PC-3 (cell line): ENCODE results near the gene SFT2D1. TPM values are rescaled to one million over a fixed set of nuclear protein-coding genes. Genes with fewer than 3 reads are reported as not detected.
"Not testable (repeated sequence)": the region's sequence is repeated elsewhere in the genome, so short reads cannot be mapped to it uniquely, and the experiment has no call there.

Source experiments
- ATAC-seq: fragments of 200-7000 bp; cut with Tn5 transposase; 2 replicates; pipeline ENCODE4 v1.9.1; 2020; ENCODE audit warnings: mild to moderate bottlenecking, moderate library complexity
- BruUV-seq: library from RNA; stranded (reverse); fragments of 400-500 nt; replicated peaks from 2 replicates; lab custom pipeline; 2021; lab: Mats Ljungman, UMichigan
- CTCF ChIA-PET: fragments of 300-600 bp; sonication (Branson Sonifier 250); formaldehyde crosslinking; loops from one replicate; lab custom pipeline; 2022; ENCODE audit warnings: antibody characterized with exemption; lab: Charles Lee
- POLR2A ChIA-PET: fragments of 300-600 bp; sonication (Branson Sonifier 250); formaldehyde crosslinking; loops from one replicate; lab custom pipeline; 2022; ENCODE audit warnings: antibody characterized with exemption; ENCODE audit not compliant: unreplicated experiment; lab: Charles Lee
- DNase-seq: peaks from one replicate; pipeline ENCODE4 v3.0.0-alpha.2; 2015
- H2AFZ ChIP-seq: fragments of 300-600 bp; sonication (generic); 2 replicates; pipeline ENCODE4 v1.6.0; 2016; ENCODE audit warnings: antibody characterized with exemption, low read length
- H3F3A ChIP-seq: fragments of 300-600 bp; sonication (generic); one replicate; pipeline ENCODE4 v1.6.0; 2017; ENCODE audit warnings: antibody characterized with exemption, low read length, control low read depth, mild to moderate bottlenecking; ENCODE audit not compliant: unreplicated experiment
- H3K27ac ChIP-seq: fragments of 300-600 bp; sonication (generic); 2 replicates; pipeline ENCODE4 v1.5.1; 2016; ENCODE audit warnings: mild to moderate bottlenecking, low read length
- H3K27me3 ChIP-seq: fragments of 300-600 bp; sonication (generic); 2 replicates; pipeline ENCODE4 v1.6.1; 2016; ENCODE audit warnings: low read length, mixed read lengths
- H3K36me3 ChIP-seq: fragments of 300-600 bp; sonication (generic); 2 replicates; pipeline ENCODE4 v1.6.1; 2016; ENCODE audit warnings: low read depth, mixed run types, low read length, mixed read lengths
- H3K4me1 ChIP-seq: fragments of 300-600 bp; sonication (generic); 2 replicates; pipeline ENCODE4 v1.5.1; 2016; ENCODE audit warnings: low read length; ENCODE audit not compliant: insufficient read depth
- H3K4me2 ChIP-seq: fragments of 300-600 bp; sonication (generic); 2 replicates; pipeline ENCODE4 v1.6.0; 2016; ENCODE audit warnings: low read length
- H3K4me3 ChIP-seq: fragments of 300-600 bp; sonication (generic); 2 replicates; pipeline ENCODE4 v1.5.1; 2016; ENCODE audit warnings: mild to moderate bottlenecking, low read length, mixed read lengths
- H3K79me2 ChIP-seq: fragments of 300-600 bp; sonication (generic); 2 replicates; pipeline ENCODE4 v1.6.1; 2017; ENCODE audit warnings: low read length, mixed read lengths
- H3K9ac ChIP-seq: fragments of 300-600 bp; sonication (generic); 2 replicates; pipeline ENCODE4 v1.6.0; 2016; ENCODE audit warnings: mild to moderate bottlenecking, low read length
- H3K9me2 ChIP-seq: fragments of 300-600 bp; sonication (generic); replicated peaks from 2 replicates; pipeline ENCODE4 v1.6.1; 2016; ENCODE audit warnings: mixed run types, low read length, mixed read lengths
- H3K9me3 ChIP-seq: fragments of 300-600 bp; sonication (generic); 2 replicates; pipeline ENCODE4 v1.6.1; 2016; ENCODE audit warnings: low read length, mixed read lengths
- H4K20me1 ChIP-seq: fragments of 300-600 bp; sonication (generic); 2 replicates; pipeline ENCODE4 v1.6.1; 2016; ENCODE audit warnings: low read length, mixed read lengths
- CTCF ChIP-seq: fragments of 300-600 bp; sonication (generic); conservative IDR thresholded peaks from 2 replicates; pipeline ENCODE4 v1.5.1; 2017; ENCODE audit warnings: antibody characterized with exemption, low read depth, mild to moderate bottlenecking, low read length
- EZH2 ChIP-seq: fragments of 300-600 bp; sonication (generic); IDR thresholded peaks from one replicate; pipeline ENCODE4 v1.6.1; 2017; ENCODE audit warnings: antibody characterized with exemption, mild to moderate bottlenecking, low read length; ENCODE audit not compliant: unreplicated experiment
- EZH2phosphoT487 ChIP-seq: fragments of 300-600 bp; sonication (generic); IDR thresholded peaks from 2 replicates; pipeline ENCODE4 v1.6.1; 2018; ENCODE audit warnings: mild to moderate bottlenecking, antibody characterized with exemption, low read length, borderline replicate concordance
- intact Hi-C: fragments of 100-400 bp; cut with micrococcal nuclease; formaldehyde crosslinking; loops from 2 replicates; pipeline ENCODE4 v1.9.0; 2023
- total RNA-seq: library from RNA; depleted of rRNA; stranded (reverse); fragments of >200 nt; gene quantifications from 2 replicates; pipeline ENCODE4 v1.2.3, GENCODE V29; 2014

Gene SFT2D1
- total RNA-seq, 1 experiment from 2014 or later = 28.0 TPM

DNA sequence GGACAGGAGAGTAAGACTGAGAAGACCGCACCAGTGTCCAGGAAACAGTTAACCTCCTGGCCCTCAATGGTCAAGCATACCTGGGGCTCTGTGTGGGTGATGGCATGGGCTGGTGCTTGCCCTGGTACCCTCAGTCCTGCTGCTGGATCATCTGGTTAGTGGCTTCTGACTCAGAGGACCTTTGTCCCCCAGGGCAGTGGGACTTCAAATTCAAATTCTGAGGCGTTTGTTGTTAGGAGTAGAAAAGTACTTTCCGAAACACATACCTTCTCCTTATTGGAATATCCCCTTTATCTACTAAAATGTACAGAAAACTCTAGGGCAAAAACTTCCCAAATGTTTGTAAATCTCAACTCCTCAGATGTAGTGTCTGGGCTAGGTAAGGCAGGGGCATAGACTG, 4.1 kb upstream of the SFT2D1 start:
- H3K4me3 ChIP-seq = no peak overlapping the region
- CTCF ChIA-PET = no interaction called here
- H3K27ac ChIP-seq = no peak overlapping the region
- no peaks in the 10 kb centered on the region for H3K9me3 ChIP-seq
- no peak overlapping the region for H3K4me2 ChIP-seq
- intact Hi-C loops = no loop called here
- no peaks in the 10 kb centered on the region for H4K20me1 ChIP-seq
- POLR2A ChIA-PET = no interaction called here
- no TSS peak for BruUV-seq
- no peaks in the 10 kb centered on the region for H3K27me3 ChIP-seq
- no peaks in the 10 kb centered on the region for H3K9me2 ChIP-seq
- DNase-seq = no peak
- TF ChIP-seq EZH2phosphoT487 (no peak), CTCF (no peak), EZH2 (no peak)
- no peaks in the 10 kb centered on the region for H3K36me3 ChIP-seq
- no peak overlapping the region for H3K9ac ChIP-seq
- H3F3A ChIP-seq = no peaks in the 10 kb centered on the region
- ATAC-seq = no peak
- no peaks in the 10 kb centered on the region for H3K4me1 ChIP-seq
- H2AFZ ChIP-seq = no peak overlapping the region
- H3K79me2 ChIP-seq = peaks cover 12% of the 10 kb centered on the region

DNA sequence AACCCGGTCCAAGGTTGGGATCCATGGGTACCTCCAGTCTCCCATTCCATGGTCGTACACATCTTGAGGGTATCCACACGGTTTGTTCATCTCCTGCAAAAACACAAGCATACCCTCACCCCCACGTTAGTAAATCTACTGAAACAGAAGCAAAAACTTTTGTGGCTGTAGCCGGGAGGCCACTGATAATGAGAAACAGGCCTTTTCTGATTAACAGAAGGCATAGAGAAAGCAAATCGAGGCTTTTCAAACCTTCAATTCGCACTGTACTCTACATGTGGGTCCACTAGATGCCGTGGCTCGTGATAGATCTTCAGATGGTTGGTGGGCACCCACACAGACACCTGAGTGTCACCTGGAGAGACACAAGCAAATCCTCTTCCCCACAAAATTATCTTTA, 3.3 kb upstream of the SFT2D1 start:
- H3K4me2 ChIP-seq, H3K9ac ChIP-seq, H3K9me2 ChIP-seq, H3K27ac ChIP-seq, H3K4me3 ChIP-seq, H4K20me1 ChIP-seq, ATAC-seq, BruUV-seq, CTCF ChIA-PET, H3K27me3 ChIP-seq, DNase-seq, H3F3A ChIP-seq, H3K4me1 ChIP-seq, H3K36me3 ChIP-seq, POLR2A ChIA-PET, H2AFZ ChIP-seq, H3K9me3 ChIP-seq, intact Hi-C loops: not testable (repeated sequence)
- peaks cover 20% of the 10 kb centered on the region for H3K79me2 ChIP-seq

GRCh38 chr6:166344921-166345320, 2.6 kb upstream of the SFT2D1 start:
- BruUV-seq = not testable (repeated sequence)

GRCh38 chr6:166344240-166344639, 1.9 kb upstream of the SFT2D1 start:
- Histone ChIP-seq H3K9me3 (no peaks in the 10 kb centered on the region), H3K4me3 (no peak overlapping the region), H3K79me2 (peaks cover 34% of the 10 kb centered on the region), H3K27ac (no peak overlapping the region), H3K4me2 (no peak overlapping the region), H3K27me3 (no peaks in the 10 kb centered on the region), H3K4me1 (no peaks in the 10 kb centered on the region), H3F3A (no peaks in the 10 kb centered on the region), H3K9me2 (no peaks in the 10 kb centered on the region), H2AFZ (no peak overlapping the region), H3K36me3 (no peaks in the 10 kb centered on the region), H3K9ac (no peak overlapping the region), H4K20me1 (no peaks in the 10 kb centered on the region)
- CTCF ChIA-PET = no interaction called here
- no TSS peak for BruUV-seq
- intact Hi-C loops = no loop called here
- DNase-seq (no peak), ATAC-seq (no peak)
- POLR2A ChIA-PET = no interaction called here
- TF ChIP-seq CTCF = no peak
- no peak for TF ChIP-seq EZH2
- TF ChIP-seq EZH2phosphoT487 = no peak

More at GRCh38 chr6:166344921-166345320, 2.6 kb upstream of the SFT2D1 start:
- H3K9me2 ChIP-seq, DNase-seq, H3K9me3 ChIP-seq, H3K9ac ChIP-seq, H3K36me3 ChIP-seq, ATAC-seq, intact Hi-C loops, H3K4me3 ChIP-seq, POLR2A ChIA-PET, H4K20me1 ChIP-seq, H3K4me2 ChIP-seq, CTCF ChIA-PET, H2AFZ ChIP-seq, H3K27me3 ChIP-seq, H3F3A ChIP-seq, H3K27ac ChIP-seq, H3K4me1 ChIP-seq: not testable (repeated sequence)
- peaks cover 27% of the 10 kb centered on the region for H3K79me2 ChIP-seq
